HG02571 (cell line): ENCODE data around the gene DACH1.

ENCODE experiments used
- ATAC-seq: cut with Tn5 transposase; IDR thresholded peaks from one replicate; pipeline ENCODE4 v1.9.1; 2021; ENCODE audit warnings: mild to moderate bottlenecking, moderate library complexity; ENCODE audit not compliant: unreplicated experiment

Gene DACH1

DNA sequence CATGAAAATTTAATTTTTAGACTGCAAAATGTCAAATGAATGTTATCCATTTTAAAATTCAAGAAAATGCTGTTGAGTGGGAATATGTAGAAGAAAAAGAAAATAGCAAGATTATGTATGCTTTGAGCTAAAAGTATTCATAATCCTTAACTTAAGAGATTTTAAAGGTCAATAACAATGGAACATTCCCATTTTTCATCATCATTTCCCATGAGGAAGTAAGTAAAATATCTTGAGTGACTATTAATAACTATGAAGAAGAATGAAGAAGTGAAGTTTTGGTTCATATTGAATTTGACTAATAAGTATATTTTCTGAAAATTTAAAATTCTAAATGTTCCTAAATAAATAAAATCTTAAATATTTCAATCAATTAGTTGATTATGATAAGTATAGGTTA is 273.4 kb downstream of the DACH1 start:
- ATAC-seq: no peak

DNA sequence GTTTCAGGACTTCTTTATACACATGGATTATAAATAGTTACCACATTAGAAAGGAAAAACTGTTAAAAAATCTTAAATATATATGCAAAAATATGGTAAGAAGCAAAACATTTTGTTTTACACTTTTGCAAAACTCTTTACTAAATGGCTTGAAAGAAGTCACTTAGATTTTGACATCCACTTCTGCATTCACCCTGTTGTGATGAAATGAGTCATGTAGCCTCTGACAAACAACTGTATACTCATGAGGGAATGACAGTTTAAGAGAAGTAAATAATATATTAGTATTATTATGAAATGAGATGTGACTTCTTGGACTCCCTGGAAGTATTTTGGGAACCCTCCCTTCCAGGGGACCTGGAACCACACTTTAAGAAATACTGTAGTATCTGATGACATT is 275.6 kb downstream of the DACH1 start:
- ATAC-seq: no peak

DNA sequence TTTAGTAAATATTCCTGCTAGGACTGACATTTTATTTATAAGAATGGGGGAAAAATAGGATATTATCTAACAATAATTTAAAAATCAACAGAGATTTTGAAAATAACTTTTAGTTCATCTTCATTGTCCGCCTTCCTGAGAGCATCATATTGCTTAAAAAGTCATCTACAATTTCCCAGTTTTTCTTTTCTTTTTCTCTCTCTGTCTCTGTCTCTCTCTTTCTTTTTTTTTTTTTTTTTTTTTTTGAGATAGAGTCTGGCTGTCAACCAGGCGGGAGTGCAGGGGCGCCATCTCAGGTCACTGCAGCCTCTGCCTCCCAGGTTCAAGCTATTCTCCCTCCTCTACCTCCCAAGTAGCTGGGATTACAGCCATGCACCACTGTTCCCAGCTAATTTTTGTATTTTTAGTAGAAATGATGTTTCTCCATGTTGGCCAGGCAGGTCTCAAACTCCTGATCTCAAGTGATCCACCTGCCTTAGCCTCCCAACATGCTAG is 276.3 kb downstream of the DACH1 start:
- ATAC-seq: no peak

DNA sequence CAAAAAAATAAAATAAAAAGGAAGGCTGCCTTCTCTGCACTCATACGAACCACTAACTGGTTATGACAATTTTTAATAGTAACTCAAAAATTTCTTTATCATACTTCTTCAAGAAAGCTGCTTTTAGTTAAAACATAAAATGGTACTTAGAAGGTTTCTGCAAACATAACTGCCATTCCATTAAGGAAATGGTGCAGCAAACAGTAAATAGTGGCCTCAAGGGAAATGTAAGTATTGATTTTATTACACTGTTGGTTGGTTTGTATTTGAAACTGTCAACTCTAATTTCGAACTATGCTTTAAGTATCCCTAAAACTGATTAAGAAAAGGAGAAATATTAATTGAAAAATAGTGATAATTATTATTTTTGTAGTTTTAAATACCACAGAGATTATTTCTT is 278.0 kb downstream of the DACH1 start:
- no peak for ATAC-seq

DNA sequence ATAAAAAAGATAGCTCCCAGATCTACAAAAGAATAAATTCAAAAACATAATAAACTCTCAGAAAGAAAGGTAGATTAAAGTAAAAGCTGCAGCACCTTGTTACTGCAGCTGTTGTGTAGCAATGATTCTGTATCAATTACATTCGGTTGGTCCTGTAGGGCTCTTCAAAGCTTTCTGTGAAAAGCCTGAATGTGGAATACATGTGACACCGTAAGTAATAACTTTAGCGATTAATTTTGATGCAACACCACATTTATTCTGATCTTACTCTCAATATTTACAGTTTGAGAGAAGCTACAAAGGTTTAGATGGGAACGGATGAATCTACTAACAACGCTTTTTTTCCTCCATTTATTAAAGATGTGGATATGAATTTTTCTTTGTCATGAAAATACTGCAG is 279.2 kb downstream of the DACH1 start:
- no peak for ATAC-seq

DNA sequence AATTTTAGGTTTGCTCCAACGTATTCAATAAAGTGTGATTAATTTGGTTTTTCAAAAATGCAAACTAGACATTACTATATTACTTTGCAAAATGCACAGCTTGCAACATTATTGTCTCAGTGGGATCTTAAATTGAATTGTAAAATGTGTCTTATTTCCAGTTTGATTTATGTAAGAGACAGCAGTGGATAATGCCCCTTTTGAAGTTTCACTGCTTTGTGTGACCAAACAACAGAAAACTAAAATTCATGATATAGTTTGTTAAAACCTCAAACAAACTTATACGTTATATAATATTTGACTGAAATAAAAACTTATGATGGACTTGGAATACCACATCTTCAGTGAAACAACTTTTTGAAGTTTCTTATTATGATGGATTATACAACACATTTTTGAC is 279.8 kb downstream of the DACH1 start:
- ATAC-seq: no peak

DNA sequence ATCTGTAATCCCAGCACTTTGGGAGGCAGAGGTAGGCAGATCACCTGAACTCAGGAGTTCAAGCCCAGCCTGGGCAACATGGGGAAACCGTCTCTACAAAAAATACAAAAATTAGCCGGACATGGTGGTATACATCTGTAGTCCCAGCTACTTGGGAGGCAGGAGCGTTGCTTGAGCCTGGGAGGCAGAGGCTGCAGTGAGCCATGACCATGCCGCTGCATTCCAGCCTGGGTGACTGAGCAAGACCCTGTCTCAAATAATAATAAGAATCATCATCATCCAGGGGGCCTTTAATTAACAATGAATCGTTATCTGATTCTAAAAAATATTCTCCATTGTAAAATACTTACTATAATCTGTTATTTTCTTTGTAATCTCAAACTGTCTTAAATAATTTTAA is 283.4 kb downstream of the DACH1 start:
- no peak for ATAC-seq

DNA sequence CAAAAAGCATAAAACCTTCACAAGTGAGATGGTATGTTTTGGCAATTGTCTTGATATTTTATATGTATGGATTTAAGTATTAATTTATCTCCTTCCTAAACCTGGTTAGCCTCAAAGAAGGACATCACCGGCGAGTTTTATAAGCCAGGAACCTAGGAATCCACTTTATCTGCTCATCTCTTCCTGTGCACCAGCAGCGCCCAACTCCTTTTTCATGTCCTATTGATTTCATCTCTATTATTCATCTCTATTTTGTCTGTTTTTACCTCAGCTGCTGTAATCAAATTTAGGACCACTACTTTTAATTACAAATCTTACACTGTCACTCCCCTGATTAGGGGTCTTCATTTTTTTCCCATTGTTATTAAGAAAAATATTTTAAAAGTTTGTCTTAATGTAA is 286.4 kb downstream of the DACH1 start:
- no peak for ATAC-seq

DNA sequence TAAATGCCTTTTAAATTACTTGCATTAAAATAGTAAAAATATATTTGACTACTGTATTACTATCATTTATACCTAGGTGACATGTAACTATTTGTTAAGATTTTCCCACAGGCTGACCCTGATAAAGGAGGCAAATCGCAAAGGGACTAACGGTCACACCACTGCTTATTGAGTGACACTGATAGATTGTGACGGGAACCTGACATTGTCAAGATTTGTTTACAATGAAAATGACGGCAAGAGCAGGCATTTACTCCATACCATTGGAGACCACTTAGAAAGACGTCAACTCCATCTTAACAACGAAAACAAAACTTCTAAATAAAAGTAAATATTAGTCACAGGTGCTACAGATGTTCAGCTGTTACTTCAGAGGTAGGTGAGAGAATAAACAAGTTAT is 289.0 kb downstream of the DACH1 start:
- no peak for ATAC-seq

DNA sequence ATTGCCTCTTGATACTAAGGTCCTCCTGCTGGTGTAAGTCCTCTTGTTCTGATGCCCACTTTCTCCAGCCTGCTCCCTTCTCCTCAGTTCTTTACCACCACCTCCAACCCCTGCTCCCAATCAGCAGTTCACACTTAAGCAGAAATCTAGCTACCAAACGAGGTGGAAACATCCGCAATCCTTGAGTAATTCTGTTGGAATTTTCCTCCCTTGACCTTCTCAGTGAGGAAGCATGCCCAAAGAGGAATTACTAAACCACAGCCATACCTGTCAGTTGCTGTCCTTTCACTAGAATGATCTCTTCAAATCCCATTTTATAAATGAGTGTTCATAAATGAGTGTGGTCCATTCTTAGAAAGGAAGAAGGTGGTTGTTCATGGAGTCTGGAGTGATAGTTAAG is 289.9 kb downstream of the DACH1 start:
- ATAC-seq: no peak

DNA sequence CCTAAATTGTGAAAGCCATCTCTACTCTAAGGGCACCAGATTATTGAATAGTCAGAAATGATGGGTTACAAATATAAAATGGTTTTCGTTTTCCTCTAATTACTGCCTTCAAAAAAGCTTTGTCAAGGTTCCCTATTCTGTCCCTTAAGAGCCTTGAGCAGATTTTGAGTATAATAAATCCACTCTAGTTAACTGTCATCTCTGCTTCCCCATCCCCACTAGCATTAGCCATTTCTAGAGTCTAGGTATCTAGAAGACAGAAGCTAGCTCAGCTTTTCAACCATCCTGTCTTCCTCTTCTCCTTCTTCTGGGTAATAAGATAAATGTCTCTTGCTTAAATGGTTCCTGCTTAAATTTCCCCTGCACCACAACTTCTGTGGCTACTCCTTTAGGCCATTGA is 290.4 kb downstream of the DACH1 start:
- no peak for ATAC-seq

DNA sequence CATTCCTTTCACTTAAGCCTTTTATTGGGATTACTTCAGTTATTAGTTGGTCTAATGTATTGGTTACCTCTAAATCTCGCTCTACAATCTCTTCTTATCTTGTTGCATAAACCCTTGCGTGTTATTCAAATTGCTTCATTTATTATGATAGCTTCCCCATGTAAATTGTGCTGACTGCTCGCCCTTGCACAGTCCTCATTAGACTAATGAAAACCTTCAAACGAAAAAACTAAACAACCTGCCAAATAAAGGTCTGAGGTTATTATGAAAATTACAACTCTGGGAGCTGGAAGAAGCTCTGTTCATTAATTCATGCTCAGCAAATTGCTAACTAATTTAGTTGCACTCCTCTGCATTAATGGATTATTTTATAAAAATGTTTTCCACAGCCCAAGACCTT is 320.1 kb downstream of the DACH1 start:
- no peak for ATAC-seq

DNA sequence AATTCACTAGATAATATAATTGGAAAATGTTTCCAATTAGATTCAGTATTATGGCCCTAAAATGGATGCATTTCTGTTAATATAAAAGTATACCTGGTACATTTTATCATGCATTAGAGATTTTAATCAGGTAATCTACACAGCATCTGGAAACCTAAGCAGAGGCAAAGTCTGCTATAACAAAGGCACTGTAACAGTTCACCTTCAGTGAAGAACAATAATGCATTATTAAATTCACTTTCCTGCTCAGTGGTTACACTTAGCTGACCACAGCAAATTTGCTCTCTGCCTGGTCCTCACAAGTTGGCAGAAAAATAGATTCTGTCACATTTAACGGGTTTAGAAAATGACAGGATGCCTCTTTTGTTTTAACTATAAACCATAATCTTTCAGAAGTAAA is 326.9 kb downstream of the DACH1 start:
- no peak for ATAC-seq

DNA sequence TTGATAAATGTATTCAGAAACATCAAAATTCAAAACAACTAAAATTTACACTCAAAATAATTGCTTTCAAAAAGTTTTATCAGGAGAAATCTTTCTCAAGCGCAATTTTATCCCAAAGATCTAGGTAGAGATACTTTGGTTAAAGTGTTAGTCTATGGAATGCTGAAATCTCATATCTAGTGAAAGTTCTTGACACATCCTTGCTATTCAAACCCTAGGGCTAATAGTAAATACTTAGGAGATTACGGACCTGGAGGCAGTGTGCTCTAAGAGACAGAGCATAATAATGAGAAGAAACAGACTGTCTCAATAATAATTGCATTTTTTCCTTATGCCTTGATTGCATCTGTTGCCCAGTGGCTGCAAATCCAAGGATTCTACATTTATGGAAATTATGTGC is 330.8 kb downstream of the DACH1 start:
- no peak for ATAC-seq

DNA sequence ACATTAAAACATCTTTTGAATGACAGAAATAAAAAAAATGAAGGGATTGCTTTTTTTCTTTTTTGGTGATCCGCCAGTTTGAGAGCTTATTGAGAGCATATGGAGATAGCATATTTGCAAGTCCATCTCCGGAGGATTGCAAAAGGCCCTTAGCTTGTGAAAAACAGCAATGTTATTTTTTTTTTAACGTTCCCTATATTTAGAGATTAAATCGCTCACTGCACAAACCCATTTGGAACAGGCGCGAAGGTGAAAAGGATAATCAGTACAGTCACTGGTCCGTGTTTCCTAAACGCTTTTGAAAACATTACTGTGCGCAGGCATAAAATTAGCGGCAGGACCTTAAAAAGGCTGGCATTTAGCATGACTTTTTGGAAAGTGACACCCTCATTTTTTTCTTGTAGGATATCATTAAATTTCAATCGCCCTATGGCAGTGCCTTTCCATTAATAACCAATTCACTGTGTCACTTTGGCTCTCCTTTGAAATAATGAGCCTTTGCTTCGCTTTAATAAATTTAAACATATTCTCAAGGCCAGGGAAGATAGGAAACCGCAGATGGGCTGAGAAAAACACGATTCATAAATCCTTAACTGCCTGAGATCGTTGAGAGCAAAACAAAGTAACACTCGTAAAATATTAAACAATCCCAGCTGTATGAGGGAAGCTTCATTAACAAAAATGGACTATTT is 342.2 kb downstream of the DACH1 start:
- ATAC-seq: no peak

DNA sequence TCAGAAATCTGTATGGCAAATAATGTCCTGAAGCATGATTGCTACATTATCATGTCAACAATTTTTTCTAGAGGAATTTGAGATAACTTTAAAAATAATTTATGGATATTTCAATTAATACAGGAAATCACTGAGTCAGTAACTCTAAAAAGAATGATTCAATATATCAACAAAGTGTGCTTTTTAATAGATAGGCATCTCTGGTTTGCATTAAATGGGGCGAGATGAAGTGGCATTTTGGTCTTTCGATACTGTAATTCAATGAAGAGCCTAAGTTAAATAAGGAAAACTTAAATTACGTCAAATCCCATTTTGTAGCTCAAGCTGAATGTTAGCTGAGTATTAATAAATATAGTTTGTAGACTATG is 342.8 kb downstream of the DACH1 start:
- no peak for ATAC-seq

DNA sequence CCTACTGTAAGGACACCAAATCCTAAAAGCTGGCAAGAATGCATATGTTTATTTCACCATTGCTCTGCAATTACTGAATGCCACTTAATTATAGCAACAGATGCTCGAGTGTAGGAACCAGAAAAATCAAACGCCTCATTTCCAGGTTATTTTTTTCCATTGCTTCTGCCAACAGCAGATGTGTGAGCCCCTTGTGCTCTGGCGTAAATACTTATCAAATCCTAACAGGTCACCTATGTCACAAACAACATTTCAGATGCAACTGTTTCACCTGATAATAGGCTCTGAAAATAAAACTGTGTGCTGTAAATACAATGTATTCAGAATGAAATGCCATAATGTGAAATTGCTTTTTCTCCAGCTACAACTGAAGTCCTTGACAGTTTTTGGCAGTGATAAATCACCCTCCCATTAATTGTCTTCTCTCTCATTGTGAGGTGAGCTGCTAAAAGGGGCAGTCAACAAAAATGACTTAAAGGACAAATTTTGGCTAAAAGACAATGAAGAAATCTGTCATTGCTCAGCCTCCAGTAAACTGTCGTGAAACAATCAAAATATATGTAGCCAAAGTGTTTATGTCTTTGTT is 344.0 kb downstream of the DACH1 start:
- ATAC-seq: no peak

DNA sequence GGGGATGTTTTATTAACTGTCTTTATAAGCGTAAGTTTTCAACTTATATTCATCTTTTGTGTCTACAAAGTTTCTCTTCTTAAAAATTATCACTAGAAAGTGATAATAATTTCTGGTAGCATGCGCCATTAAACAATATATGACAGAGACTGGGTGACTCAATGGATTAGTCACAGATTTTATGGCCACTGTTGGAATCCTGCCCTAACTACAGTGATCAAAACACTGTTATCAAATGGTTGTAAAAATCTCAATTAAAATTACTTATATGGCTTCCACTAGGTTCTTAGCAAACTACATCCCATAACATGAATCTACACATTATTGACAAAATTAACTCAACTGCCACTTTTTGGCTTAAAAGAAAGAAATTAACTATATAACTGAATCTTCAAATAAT is 350.0 kb downstream of the DACH1 start:
- no peak for ATAC-seq

DNA sequence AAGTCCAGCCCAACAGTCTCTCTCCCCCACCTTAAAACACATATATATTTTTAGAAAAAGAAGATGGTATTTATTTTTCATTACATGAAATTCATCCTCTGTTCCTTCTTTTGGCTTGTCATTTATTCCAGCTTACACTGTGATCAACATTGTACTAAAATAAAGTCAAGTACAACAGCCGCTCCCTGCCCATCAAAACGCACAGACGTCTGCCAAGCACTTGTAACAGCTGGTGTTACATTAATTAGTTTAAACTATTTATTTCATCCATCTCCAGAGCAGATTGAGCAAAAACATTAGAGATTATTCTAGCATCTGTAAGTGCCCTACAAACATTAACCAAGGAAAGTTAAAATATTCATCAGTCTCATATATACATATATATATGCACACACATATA is 350.5 kb downstream of the DACH1 start:
- no peak for ATAC-seq

DNA sequence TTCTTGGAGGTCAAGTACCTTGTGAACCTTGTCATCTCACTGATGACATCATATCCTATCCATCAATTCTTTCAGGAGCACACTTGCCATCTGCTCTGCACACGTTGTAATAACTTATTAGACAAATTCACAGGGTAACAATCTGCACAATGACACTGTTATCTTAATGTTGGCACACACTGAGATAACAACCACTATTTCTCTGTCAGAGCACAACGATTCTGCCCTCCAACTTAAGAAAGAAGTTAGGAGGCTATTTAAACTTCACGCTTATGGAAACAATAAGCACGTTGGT is 351.3 kb downstream of the DACH1 start:
- ATAC-seq: no peak

DNA sequence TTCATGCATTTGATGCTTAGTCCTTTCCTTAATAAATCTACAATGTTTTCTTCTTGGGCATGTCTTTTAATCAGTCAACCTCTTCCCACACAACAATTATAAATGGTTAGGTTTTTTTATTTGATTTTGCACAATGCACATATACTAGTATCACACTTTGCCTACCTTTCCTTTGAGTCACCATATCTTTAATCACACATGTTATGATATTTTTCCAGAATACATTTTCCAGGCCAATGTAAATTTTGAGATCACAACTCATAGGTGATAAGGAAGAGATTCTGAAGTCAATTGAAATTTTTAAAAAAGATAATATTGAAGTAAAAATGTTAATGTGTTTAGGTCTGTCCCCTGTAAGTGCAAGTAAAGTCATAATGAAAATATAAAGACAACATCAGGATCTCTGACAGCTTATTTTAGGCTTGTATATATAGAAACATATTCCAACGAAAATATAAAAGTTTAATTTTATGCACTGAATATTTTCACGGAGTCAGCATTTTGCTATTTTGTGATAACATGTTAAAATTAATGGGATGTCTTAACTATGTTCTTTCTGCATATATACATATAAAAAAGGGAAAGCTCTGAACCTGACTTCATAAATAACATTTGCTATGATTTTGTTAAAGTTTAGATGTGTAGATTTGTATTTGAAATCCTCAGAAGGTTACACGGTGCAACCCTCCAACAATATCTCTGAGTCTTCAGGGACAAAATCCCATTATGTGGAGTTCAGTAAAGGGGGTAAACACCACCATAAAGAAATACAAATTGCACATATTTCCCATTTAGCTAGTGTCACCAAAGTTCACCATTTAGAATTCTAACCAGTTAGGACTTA is 351.9 kb downstream of the DACH1 start:
- no peak for ATAC-seq

DNA sequence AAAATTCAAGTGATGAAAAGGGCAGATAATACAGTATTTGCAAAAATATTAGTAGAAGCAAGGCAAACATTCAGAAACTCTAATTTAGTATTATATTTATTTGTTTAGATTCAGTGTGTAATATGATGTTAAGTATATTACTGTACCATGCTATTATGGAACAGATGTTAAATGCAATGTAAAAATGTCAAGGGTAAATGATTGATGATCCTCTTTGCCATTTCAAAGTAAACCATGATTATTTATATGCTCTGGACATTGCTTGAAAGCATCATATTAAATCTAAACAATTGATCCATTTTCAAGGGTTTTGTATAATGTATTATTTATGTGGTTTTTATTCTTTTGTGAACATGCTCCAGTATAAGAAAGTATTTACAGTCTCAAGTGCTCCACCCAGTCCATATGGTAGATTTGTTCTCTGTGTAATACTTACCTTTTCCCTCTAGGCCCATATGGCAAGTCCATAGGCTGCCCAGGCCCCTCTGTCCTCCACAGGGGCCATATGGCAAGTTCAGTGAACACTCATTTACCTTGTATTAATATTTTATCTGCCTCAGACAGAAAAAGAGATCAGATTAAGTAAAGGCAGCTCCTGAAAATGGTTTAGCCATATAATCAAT is 353.5 kb downstream of the DACH1 start:
- no peak for ATAC-seq
